IMR-90 (cell line): ENCODE measurements around the gene CDH13. TPM values are rescaled to one million over a fixed set of nuclear protein-coding genes. Genes with fewer than 3 reads are reported as not detected.
A peak's percentile ranks its signal among the peaks of the same experiment; 100 is the strongest.

Source experiments
- ATAC-seq: fragments of 200-7000 bp; cut with Tn5 transposase; 2 replicates; pipeline ENCODE4 v1.9.1; 2020; ENCODE audit warnings: low read depth, mild to moderate bottlenecking, moderate library complexity
- BruUV-seq: library from RNA; stranded (reverse); fragments of 400-500 nt; replicated peaks from 2 replicates; lab custom pipeline; 2021; lab: Mats Ljungman, UMichigan
- CTCF ChIA-PET: fragments of 300-600 bp; formaldehyde crosslinking; extraction: SDS; loops from one replicate; lab custom pipeline; 2021; ENCODE audit warnings: antibody characterized with exemption; lab: Yijun Ruan, JAX
- POLR2A ChIA-PET: fragments of 300-600 bp; sonication (Branson Sonifier 250); formaldehyde crosslinking; loops from one replicate; lab custom pipeline; 2022; ENCODE audit warnings: antibody characterized with exemption; ENCODE audit not compliant: unreplicated experiment; lab: Charles Lee
- DNase-seq: peaks from one replicate; pipeline ENCODE4 v3.0.0; 2013
- H2AFZ ChIP-seq: replicated peaks from 2 replicates; pipeline ENCODE3; 2013; ENCODE audit warnings: low read length, mild to moderate bottlenecking; ENCODE audit not compliant: poor library complexity
- H2AK5ac ChIP-seq: 2 replicates; pipeline ENCODE4 v1.6.1; 2013; ENCODE audit warnings: low read depth, low read length, inconsistent platforms
- H2AK9ac ChIP-seq: replicated peaks from 2 replicates; pipeline ENCODE3; 2013; ENCODE audit warnings: mild to moderate bottlenecking, low read depth, low read length, moderate library complexity; ENCODE audit not compliant: poor library complexity
- H2BK120ac ChIP-seq: 2 replicates; pipeline ENCODE4 v1.6.1; 2013; ENCODE audit warnings: low read depth, low read length, inconsistent platforms
- H2BK15ac ChIP-seq: 3 replicates; pipeline ENCODE4 v1.6.1; 2013; ENCODE audit warnings: low read depth, low read length, inconsistent platforms
- H2BK20ac ChIP-seq: 2 replicates; pipeline ENCODE4 v1.6.1; 2013; ENCODE audit warnings: low read depth, mild to moderate bottlenecking, inconsistent platforms, low read length, moderate library complexity
- H2BK5ac ChIP-seq: 2 replicates; pipeline ENCODE4 v1.6.1; 2013; ENCODE audit warnings: mild to moderate bottlenecking, low read depth, low read length, inconsistent platforms; ENCODE audit not compliant: poor library complexity, severe bottlenecking
- H3K14ac ChIP-seq: replicated peaks from 2 replicates; pipeline ENCODE4 v1.6.1; 2013; ENCODE audit warnings: low read depth, low read length, inconsistent platforms
- H3K18ac ChIP-seq: 2 replicates; pipeline ENCODE4 v1.6.1; 2013; ENCODE audit warnings: low read depth, low read length, control low read depth
- H3K23ac ChIP-seq: 2 replicates; pipeline ENCODE4 v1.6.1; 2013; ENCODE audit warnings: low read depth, low read length, inconsistent platforms
- H3K27ac ChIP-seq: 2 replicates; pipeline ENCODE4 v1.5.1; 2013; ENCODE audit warnings: mild to moderate bottlenecking, control low read depth, low read length; ENCODE audit not compliant: insufficient read depth
- H3K27me3 ChIP-seq: 2 replicates; pipeline ENCODE4 v1.6.1; 2013; ENCODE audit warnings: low read length; ENCODE audit not compliant: control insufficient read depth, insufficient read depth
- H3K36me3 ChIP-seq: 2 replicates; pipeline ENCODE4 v1.6.1; 2013; ENCODE audit warnings: low read length, mixed read lengths; ENCODE audit not compliant: control insufficient read depth, insufficient read depth
- H3K4ac ChIP-seq: 2 replicates; pipeline ENCODE4 v1.6.1; 2013; ENCODE audit warnings: low read depth, low read length, inconsistent platforms
- H3K4me1 ChIP-seq: 2 replicates; pipeline ENCODE4 v1.6.1; 2013; ENCODE audit warnings: low read length, mixed read lengths; ENCODE audit not compliant: control insufficient read depth, insufficient read depth
- H3K4me2 ChIP-seq: 2 replicates; pipeline ENCODE4 v1.6.1; 2013; ENCODE audit warnings: low read depth, mild to moderate bottlenecking, control low read depth, low read length, moderate library complexity
- H3K4me3 ChIP-seq: 2 replicates; pipeline ENCODE4 v1.5.1; 2013; ENCODE audit warnings: low read depth, mild to moderate bottlenecking, control low read depth, low read length, moderate library complexity; ENCODE audit not compliant: insufficient read depth
- H3K56ac ChIP-seq: 2 replicates; pipeline ENCODE4 v1.6.1; 2013; ENCODE audit warnings: low read length, inconsistent platforms; ENCODE audit not compliant: insufficient read depth; ENCODE audit errors: extremely low read depth
- H3K79me1 ChIP-seq, 2 experiments: 2 replicates each; pipeline ENCODE4 v1.6.1; 2013; ENCODE audit warnings: low read length in 2 of 2, inconsistent platforms in 1 of 2, low read depth in 1 of 2
- H3K9ac ChIP-seq: 2 replicates; pipeline ENCODE4 v1.6.1; 2013; ENCODE audit warnings: low read depth, low read length, control low read depth
- H3K9me1 ChIP-seq: 2 replicates; pipeline ENCODE4 v1.6.1; 2013; ENCODE audit warnings: low read length, inconsistent platforms; ENCODE audit not compliant: insufficient read depth
- H3K9me3 ChIP-seq: 2 replicates; pipeline ENCODE4 v1.6.1; 2013; ENCODE audit warnings: low read length; ENCODE audit not compliant: control insufficient read depth, insufficient read depth
- H4K20me1 ChIP-seq: 2 replicates; pipeline ENCODE4 v1.6.1; 2013; ENCODE audit warnings: low read length, inconsistent platforms; ENCODE audit not compliant: insufficient read depth
- H4K5ac ChIP-seq: 2 replicates; pipeline ENCODE4 v1.6.1; 2013; ENCODE audit warnings: mild to moderate bottlenecking, low read depth, low read length, control low read depth
- H4K8ac ChIP-seq, 2 experiments: 2 replicates each; pipeline ENCODE4 v1.6.1; 2013; ENCODE audit warnings: low read depth in 2 of 2, low read length in 2 of 2, control low read depth in 1 of 2, inconsistent platforms in 1 of 2
- H4K91ac ChIP-seq: 2 replicates; pipeline ENCODE4 v1.6.1; 2013; ENCODE audit warnings: low read depth, low read length, inconsistent platforms; ENCODE audit not compliant: insufficient read depth
- BHLHE40 ChIP-seq: fragments of 150-350 bp; IDR thresholded peaks from 2 replicates; pipeline ENCODE4 v1.6.1; 2016; ENCODE audit warnings: mild to moderate bottlenecking, low read depth, low read length
- CEBPB ChIP-seq: IDR thresholded peaks from 2 replicates; pipeline ENCODE4 v1.6.1; 2012; ENCODE audit warnings: low read depth, low read length, improper control_type of control experiment
- CHD1 ChIP-seq: IDR thresholded peaks from 2 replicates; pipeline ENCODE4 v1.6.1; 2012; ENCODE audit warnings: low read depth, low read length, improper control_type of control experiment
- FOS ChIP-seq: fragments of 150-350 bp; IDR thresholded peaks from 2 replicates; pipeline ENCODE4 v1.6.1; 2016; ENCODE audit warnings: low read depth, low read length
- MAFK ChIP-seq: IDR thresholded peaks from 2 replicates; pipeline ENCODE4 v1.6.1; 2012; ENCODE audit warnings: low read depth, low read length, improper control_type of control experiment
- MXI1 ChIP-seq: IDR thresholded peaks from 2 replicates; pipeline ENCODE4 v1.6.1; 2012; ENCODE audit warnings: low read depth, mild to moderate bottlenecking, low read length, moderate library complexity, borderline replicate concordance
- NFE2L2 ChIP-seq: fragments of 150-350 bp; IDR thresholded peaks from 2 replicates; pipeline ENCODE4 v1.6.1; 2016; ENCODE audit warnings: low read depth, mild to moderate bottlenecking, low read length
- RAD21 ChIP-seq: IDR thresholded peaks from 2 replicates; pipeline ENCODE4 v1.6.1; 2012; ENCODE audit warnings: low read length, improper control_type of control experiment
- WGBS, 2 experiments: methylation state at CpG; one replicate each; pipeline versions ENCODE4 v1.1.5 to v1.1.7; 2013; ENCODE audit warnings: missing lambda C conversion rate in 2 of 2; ENCODE audit not compliant: insufficient read length in 1 of 2; ENCODE audit errors: extremely low coverage in 2 of 2; 5-methylcytosine and 5-hydroxymethylcytosine counted together
- dilution Hi-C: fragments of 300-500 bp; cut with HindIII; formaldehyde crosslinking; loops from one replicate; pipeline ENCODE4 v1.14.3; 2018; ENCODE audit warnings: low sequenced_read_pairs; ENCODE audit not compliant: unreplicated experiment
- in situ Hi-C: fragments of 300-500 bp; cut with MboI; formaldehyde crosslinking; loops from 3 replicates; pipeline ENCODE4 v1.14.3; 2019; ENCODE audit warnings: low sequenced_read_pairs, inconsistent platforms, mixed read lengths
- intact Hi-C: fragments of 100-400 bp; cut with micrococcal nuclease; formaldehyde crosslinking; loops from 2 replicates; pipeline ENCODE4 v1.10.0; 2022
- polyA plus RNA-seq, 3 experiments: library from polyadenylated mRNA; depleted of rRNA; stranded (reverse); fragments of >200 nt; gene quantifications; 2 replicates each; pipeline ENCODE4 v1.2.3, GENCODE V29; 2012; ENCODE audit warnings: low replicate concordance in 1 of 3
- total RNA-seq: library from RNA; depleted of rRNA; stranded (reverse); fragments of >200 nt; gene quantifications from 2 replicates; pipeline ENCODE4 v1.2.3, GENCODE V29; 2012

CDH13 gene
- total and polyA plus RNA-seq, 2 of the 4 experiments (the other 2 are of a cell fraction): 61.6 to 74.7 TPM

DNA sequence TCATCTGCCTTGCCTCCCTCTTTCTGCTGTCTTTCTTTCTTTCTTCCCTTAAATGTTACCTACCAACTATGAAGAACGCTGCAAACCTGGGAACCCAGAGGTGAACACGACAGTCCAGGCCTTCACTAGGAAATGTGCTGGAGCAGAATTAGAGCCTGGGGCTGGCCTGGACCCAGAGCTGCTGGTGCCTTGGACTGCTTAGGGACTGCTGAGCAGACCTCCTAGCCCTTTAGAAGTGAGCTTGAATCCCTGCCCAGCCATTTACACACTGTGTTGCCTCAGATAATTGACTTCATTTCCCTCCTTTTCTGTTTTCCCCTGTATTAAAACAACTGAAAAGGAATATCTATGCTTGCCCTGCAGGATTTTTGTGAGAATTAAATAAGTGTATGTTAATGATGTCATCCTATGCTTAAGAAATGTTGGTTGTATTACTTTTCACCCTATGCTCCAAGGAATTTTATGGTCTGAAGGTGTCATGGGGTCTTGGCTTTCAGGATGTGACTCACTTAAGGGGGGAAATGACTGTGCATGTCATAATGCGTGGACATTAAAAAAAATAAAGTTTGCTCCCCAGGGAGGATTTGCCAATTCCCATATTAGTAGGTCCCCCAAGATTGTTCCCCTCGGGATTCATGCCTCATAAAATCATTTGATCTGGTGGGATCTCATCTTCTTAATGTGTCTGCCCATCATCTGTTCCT is 11.5 kb downstream of the CDH13 start:
- Histone ChIP-seq H3K4me3 (no peak overlapping the region), H3K56ac (peak overlapping the region; percentile 91), H3K4me1 (peaks cover 20% of the 10 kb centered on the region), H3K27ac (peak overlapping the region; percentile 90), H3K9ac (peak overlapping the region; percentile 38), H2AK5ac (peak overlapping the region; percentile 96), H3K18ac (peak overlapping the region; percentile 84), H4K8ac (peak overlapping the region; percentile 94 to 95), H3K79me1 (peaks cover 42 to 92% of the 10 kb centered on the region in 2 experiments), H3K23ac (peak overlapping the region; percentile 98), H3K9me3 (no peaks in the 10 kb centered on the region), H2BK15ac (peak overlapping the region; percentile 92), H3K36me3 (no peaks in the 10 kb centered on the region), H3K27me3 (no peaks in the 10 kb centered on the region), H3K9me1 (peaks cover 41% of the 10 kb centered on the region), H2AFZ (peak overlapping the region; percentile 59), H4K5ac (peak overlapping the region; percentile 79), H2AK9ac (peak overlapping the region; percentile 47), H2BK120ac (peak overlapping the region; percentile 98), H3K4ac (peak overlapping the region; percentile 94), H4K91ac (peak overlapping the region; percentile 87), H3K4me2 (peak overlapping the region; percentile 48; the same call in 1 of the 2 replicates), H4K20me1 (no peaks in the 10 kb centered on the region), H3K14ac (peak overlapping the region; percentile 97), H2BK20ac (peak overlapping the region; percentile 96), H2BK5ac (peak overlapping the region; percentile 92)
- ChIA-PET CTCF (no interaction called here), POLR2A (no interaction called here)
- no peak for TF ChIP-seq MXI1
- TF ChIP-seq RAD21: no peak
- peak; percentile 38; the same call in 1 of the 2 replicates for TF ChIP-seq BHLHE40
- peak; percentile 66 for TF ChIP-seq CEBPB
- TF ChIP-seq FOS: peak; percentile 88
- TF ChIP-seq NFE2L2: peak; percentile 74
- TF ChIP-seq CHD1: no peak
- TF ChIP-seq MAFK: 0 out of 2 replicates have a peak, but pooled peaks have one; percentile 25
- no TSS peak for BruUV-seq
- in situ Hi-C loops: no loop called here
- DNase-seq: peak; percentile 95
- WGBS, 2 experiments: 86% methylated on average over 2 of the region's 4 CpGs; no CpG with 5 or more reads in 1 of the 2 experiments
- intact Hi-C loops: loop anchor here (2.0 to 10.0 kb wide), 3 partner anchors 357 to 497 kb away; no protein-coding TSS in a partner anchor
- ATAC-seq: peak; percentile 33
- dilution Hi-C loops: no loop called here
